Tracheal epithelial cell (primary cell): ENCODE results near the gene MAMDC4. TPM values are rescaled to one million over a fixed set of nuclear protein-coding genes. Genes with fewer than 3 reads are reported as not detected.

Experiments
- total RNA-seq: library from RNA; depleted of rRNA; stranded (reverse); fragments of >200 nt; gene quantifications from 2 replicates; pipeline ENCODE4 v1.2.1, GENCODE V29; 2014

Gene MAMDC4
- 1.1 and 1.9 TPM in 2 replicates for total RNA-seq

DNA sequence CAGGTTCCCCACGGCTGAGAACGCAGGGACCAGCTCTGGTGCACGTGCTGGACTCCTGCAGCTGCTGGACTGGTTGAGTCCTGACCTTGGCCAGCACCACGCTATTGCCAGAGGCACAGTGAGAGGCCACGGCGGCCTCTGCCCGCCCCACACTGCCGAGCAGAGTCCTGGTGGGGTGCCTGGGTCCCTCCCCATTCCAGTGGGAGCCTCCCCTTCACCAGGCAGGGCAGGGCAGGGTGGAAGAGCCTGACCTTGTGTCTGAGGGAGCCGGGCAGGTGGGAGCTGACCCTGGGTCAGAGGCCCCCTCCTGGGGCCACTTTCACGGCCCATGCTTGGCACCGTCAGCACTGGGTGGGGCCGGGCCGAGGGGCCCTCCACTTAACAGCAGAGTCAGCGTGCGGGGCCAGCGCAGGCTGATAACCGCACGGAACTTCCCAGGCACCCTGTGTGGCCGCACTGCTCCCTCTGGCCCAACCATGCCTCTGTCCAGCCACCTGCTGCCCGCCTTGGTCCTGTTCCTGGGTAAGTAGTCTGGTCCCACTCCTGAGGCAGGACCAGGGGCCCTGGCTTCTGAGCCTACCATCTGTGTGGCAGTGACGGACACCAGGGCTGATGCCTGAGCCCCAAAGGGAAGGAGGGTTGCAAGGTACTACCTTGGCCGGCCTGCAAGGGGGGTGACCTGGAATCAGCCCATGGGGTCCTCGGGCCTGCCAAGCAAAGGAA lies at the start of gene MAMDC4:
Gene MAMDC4 (plus strand): TSS at position 406 of the 723 bp plus-strand sequence. CDS start 71 bp downstream, at position 477.

GRCh38 chr9:136807281-136808074 lies 44.7 kb upstream of the MAMDC4 start, which contains the start of gene RABL6:
Gene RABL6 (plus strand): TSS chr9:136807948. CDS start chr9:136808197, 249 bp downstream.

GRCh38 chr9:136842380-136842948 lies 9.7 kb upstream of the MAMDC4 start, which contains the start of gene AJM1:
Gene AJM1 (plus strand): TSS chr9:136842478. CDS start chr9:136844415, 1,937 bp downstream.

DNA sequence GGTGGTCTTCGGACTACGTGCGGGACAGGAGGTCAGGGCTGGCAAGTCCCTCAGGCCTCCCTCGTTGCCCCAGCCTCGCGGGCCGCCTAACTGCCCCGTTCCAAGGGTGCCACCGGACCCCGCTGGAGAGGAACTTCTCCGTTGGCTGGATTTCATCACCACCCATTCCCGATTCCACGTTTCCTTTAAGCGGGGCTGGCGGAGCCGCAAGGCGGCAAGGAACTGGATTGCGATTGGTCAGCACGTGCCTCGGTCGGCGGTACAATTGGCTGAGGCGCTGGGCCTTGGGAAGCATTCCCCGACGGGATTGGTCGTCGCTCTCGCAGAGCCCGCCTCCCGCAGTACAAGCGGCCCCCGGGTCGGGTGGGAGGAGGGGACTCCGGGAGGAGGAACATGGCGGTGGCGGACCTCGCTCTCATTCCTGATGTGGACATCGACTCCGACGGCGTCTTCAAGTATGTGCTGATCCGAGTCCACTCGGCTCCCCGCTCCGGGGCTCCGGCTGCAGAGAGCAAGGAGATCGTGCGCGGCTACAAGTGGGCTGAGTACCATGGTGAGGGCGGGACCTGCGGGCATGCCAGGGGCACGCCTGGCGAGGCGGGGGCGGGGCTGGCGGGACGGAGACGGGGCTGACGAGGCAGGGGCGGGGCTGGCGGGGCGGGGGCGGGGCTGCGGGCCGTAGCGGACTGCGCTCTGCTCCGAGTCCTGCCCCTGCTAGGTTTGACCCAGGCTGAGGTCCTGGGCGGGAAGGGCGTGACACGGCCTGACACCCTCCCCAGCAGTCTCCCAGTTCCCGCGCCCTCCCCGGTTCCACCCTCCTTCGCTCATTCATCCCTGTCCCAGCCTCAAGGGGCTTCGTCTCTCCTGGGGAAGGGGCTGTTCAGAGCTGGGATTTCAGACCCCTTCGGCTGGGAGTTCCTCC lies 2.8 kb upstream of the MAMDC4 start, which contains the start of gene PHPT1:
Gene PHPT1 (plus strand): TSS at position 372 of the 922 bp plus-strand sequence. CDS start 22 bp downstream, at position 394.

DNA sequence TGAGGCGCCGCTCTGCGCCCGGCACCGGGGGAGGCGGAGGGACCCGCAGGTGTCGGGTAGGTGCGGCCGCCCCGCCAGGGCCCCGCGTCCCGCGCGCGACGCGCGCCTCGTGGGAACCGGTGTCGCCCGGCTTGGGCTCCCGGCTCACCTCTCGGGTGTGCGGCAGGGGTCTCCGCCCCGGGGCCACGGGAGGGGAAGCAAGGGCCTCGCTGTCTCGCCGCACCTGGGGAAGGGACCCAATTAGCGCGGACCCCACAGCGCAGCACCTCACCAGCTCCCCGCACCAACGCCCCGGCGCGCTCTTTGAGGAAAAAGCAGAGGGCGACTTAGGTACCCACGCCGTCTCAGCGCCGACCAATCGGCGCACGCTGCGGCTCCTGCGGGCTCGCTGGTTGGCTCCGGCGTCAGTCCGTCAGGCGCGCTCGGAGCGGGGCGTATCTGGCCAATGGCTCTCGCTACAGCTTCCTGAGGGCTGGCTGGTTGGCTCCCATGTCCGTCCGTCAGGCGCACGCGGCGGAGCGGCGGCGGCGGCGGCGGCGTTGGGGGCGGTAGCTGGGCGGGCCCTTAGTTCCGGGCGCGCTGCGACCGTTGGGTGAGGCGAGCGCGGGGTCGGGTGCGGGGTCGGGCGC lies 33.9 kb downstream of the MAMDC4 start, which contains the start of gene TRAF2:
Gene TRAF2 (plus strand): TSS at position 567 of the 629 bp plus-strand sequence. CDS start 12,225 bp downstream, outside the sequence.

Other genes with a start within 250 kb of the MAMDC4 start
- 13.2 and 23.9 TPM in 2 replicates for gene EGFL7, start 189.4 kb upstream of the MAMDC4 start, total RNA-seq
- gene AGPAT2, start 164.9 kb upstream of the MAMDC4 start, total RNA-seq: 54.1 and 69.6 TPM in 2 replicates
- gene DIPK1B, start 139.8 kb upstream of the MAMDC4 start, total RNA-seq: 0.43 and 5.3 TPM in 2 replicates
- under 0.01 TPM in 1 of 2 replicates, not detected in the other for gene LCN10, start 109.4 kb upstream of the MAMDC4 start, total RNA-seq
- not detected in 2 replicates for gene LCN6, start 103.8 kb upstream of the MAMDC4 start, total RNA-seq
- gene LCN8, start 94.1 kb upstream of the MAMDC4 start, total RNA-seq: not detected in 2 replicates
- gene LCN15, start 87.8 kb upstream of the MAMDC4 start, total RNA-seq: under 0.01 TPM in 1 of 2 replicates, not detected in the other
- gene TMEM141, start 61.0 kb upstream of the MAMDC4 start, total RNA-seq: 145 and 153 TPM in 2 replicates
- gene CCDC183, start 56.0 kb upstream of the MAMDC4 start, total RNA-seq: 0.43 TPM in 1 of 2 replicates, not detected in the other
- 46.5 and 65.9 TPM in 2 replicates for gene RABL6, start 44.4 kb upstream of the MAMDC4 start, total RNA-seq
- 1.1 and 1.7 TPM in 2 replicates for gene AJM1, start 9.9 kb upstream of the MAMDC4 start, total RNA-seq
- 64.6 and 90.8 TPM in 2 replicates for gene PHPT1, start 2.9 kb upstream of the MAMDC4 start, total RNA-seq
- 188 and 239 TPM in 2 replicates for gene EDF1, start 14.0 kb downstream of the MAMDC4 start, total RNA-seq
- gene TRAF2, start 34.2 kb downstream of the MAMDC4 start, total RNA-seq: 10.4 and 14.5 TPM in 2 replicates
- gene FBXW5, start 92.4 kb downstream of the MAMDC4 start, total RNA-seq: 168 and 235 TPM in 2 replicates
- gene C8G, start 92.9 kb downstream of the MAMDC4 start, total RNA-seq: not detected in 2 replicates
- gene LCN12, start 99.9 kb downstream of the MAMDC4 start, total RNA-seq: 1.2 TPM in 1 of 2 replicates, not detected in the other
- not detected in 2 replicates for gene PTGDS, start 125.2 kb downstream of the MAMDC4 start, total RNA-seq
- gene LCNL1, start 130.6 kb downstream of the MAMDC4 start, total RNA-seq: not detected in 2 replicates
- 16.4 and 21.4 TPM in 2 replicates for gene PAXX, start 140.1 kb downstream of the MAMDC4 start, total RNA-seq
- 4.0 and 4.8 TPM in 2 replicates for gene CLIC3, start 144.2 kb downstream of the MAMDC4 start, total RNA-seq
- gene ABCA2, start 175.9 kb downstream of the MAMDC4 start, total RNA-seq: 9.8 and 13.0 TPM in 2 replicates
- gene FUT7, start 179.7 kb downstream of the MAMDC4 start, total RNA-seq: not detected in 2 replicates
- gene NPDC1, start 193.8 kb downstream of the MAMDC4 start, total RNA-seq: 8.3 and 9.4 TPM in 2 replicates
- 0.21 and 1.7 TPM in 2 replicates for gene ENTPD2, start 201.7 kb downstream of the MAMDC4 start, total RNA-seq
- 1.1 and 4.1 TPM in 2 replicates for gene SAPCD2, start 218.2 kb downstream of the MAMDC4 start, total RNA-seq
- 1.7 and 13.3 TPM in 2 replicates for gene UAP1L1, start 225.2 kb downstream of the MAMDC4 start, total RNA-seq
- 69.9 and 71.4 TPM in 2 replicates for gene MAN1B1, start 234.6 kb downstream of the MAMDC4 start, total RNA-seq